Progenitor cell of endocrine pancreas (in vitro differentiated cells): ENCODE results near the gene AP1S3. TPM values are rescaled to one million over a fixed set of nuclear protein-coding genes. Genes with fewer than 3 reads are reported as not detected.
"Not testable (repeated sequence)": the region's sequence is repeated elsewhere in the genome, so short reads cannot be mapped to it uniquely, and the experiment has no call there.

Source experiments
- DNase-seq: peaks from one replicate; pipeline ENCODE4 v3.0.0; 2021; ENCODE audit warnings: low spot score; ENCODE audit not compliant: unreplicated experiment
- H3K27ac Mint-ChIP-seq: 2 replicates; pipeline ENCODE4 v1.8.0; 2021; ENCODE audit warnings: mild to moderate bottlenecking, moderate library complexity, mixed read lengths
- H3K27me3 Mint-ChIP-seq: 2 replicates; pipeline ENCODE4 v1.8.0; 2021; ENCODE audit warnings: mixed read lengths
- H3K36me3 Mint-ChIP-seq: 2 replicates; pipeline ENCODE4 v1.8.0; 2022; ENCODE audit warnings: mixed read lengths; ENCODE audit not compliant: insufficient read depth
- H3K4me1 Mint-ChIP-seq: 2 replicates; pipeline ENCODE4 v1.8.0; 2021; ENCODE audit warnings: low read depth, mixed read lengths
- H3K4me3 Mint-ChIP-seq: 2 replicates; pipeline ENCODE4 v1.8.0; 2021; ENCODE audit warnings: low read depth, mild to moderate bottlenecking, moderate library complexity, mixed read lengths
- H3K9me3 Mint-ChIP-seq: 2 replicates; pipeline ENCODE4 v1.8.0; 2021; ENCODE audit warnings: low read depth, mixed read lengths
- total RNA-seq: library from RNA; stranded (reverse); gene quantifications from 2 replicates; pipeline ENCODE4 v1.2.1, GENCODE V29; 2021
- TF ChIP-seq, protein P1 (sequence below): fragments of 200-600 bp; sonication (generic); IDR thresholded peaks from one replicate; pipeline ENCODE4 v1.5.0; 2021; ENCODE audit warnings: antibody characterized with exemption, mild to moderate bottlenecking; ENCODE audit not compliant: unreplicated experiment

AP1S3 gene
- total RNA-seq, 1 donor from 2014 or later: 11.5 TPM

DNA sequence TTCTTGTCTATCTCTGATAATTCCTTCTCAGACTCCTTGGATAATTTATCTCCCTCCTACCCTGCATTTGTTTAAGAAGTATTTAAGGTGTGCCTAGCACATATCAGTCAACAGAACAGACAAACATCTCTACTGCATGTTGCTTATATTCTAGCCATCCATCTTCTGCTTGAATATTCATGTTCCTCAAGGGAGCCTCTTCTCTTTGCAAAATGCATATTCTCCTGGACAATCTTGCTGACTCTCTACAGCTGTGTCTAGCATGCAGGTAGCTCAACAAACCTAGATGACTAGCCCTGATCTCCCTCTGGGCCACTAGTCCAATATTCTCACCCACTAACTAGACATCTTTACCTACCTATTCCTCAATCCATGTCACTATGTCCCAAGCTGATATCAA lies 70.0 kb downstream of the AP1S3 start:
- H3K27me3 Mint-ChIP-seq: no peaks in the 10 kb centered on the region
- H3K27ac Mint-ChIP-seq: no peak overlapping the region
- no peaks in the 10 kb centered on the region for H3K9me3 Mint-ChIP-seq
- no peak overlapping the region for H3K4me3 Mint-ChIP-seq
- TF ChIP-seq, protein P1, sequence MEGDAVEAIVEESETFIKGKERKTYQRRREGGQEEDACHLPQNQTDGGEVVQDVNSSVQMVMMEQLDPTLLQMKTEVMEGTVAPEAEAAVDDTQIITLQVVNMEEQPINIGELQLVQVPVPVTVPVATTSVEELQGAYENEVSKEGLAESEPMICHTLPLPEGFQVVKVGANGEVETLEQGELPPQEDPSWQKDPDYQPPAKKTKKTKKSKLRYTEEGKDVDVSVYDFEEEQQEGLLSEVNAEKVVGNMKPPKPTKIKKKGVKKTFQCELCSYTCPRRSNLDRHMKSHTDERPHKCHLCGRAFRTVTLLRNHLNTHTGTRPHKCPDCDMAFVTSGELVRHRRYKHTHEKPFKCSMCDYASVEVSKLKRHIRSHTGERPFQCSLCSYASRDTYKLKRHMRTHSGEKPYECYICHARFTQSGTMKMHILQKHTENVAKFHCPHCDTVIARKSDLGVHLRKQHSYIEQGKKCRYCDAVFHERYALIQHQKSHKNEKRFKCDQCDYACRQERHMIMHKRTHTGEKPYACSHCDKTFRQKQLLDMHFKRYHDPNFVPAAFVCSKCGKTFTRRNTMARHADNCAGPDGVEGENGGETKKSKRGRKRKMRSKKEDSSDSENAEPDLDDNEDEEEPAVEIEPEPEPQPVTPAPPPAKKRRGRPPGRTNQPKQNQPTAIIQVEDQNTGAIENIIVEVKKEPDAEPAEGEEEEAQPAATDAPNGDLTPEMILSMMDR: no peak
- no peaks in the 10 kb centered on the region for H3K4me1 Mint-ChIP-seq
- H3K36me3 Mint-ChIP-seq: peaks cover 9% of the 10 kb centered on the region
- DNase-seq: no peak

DNA sequence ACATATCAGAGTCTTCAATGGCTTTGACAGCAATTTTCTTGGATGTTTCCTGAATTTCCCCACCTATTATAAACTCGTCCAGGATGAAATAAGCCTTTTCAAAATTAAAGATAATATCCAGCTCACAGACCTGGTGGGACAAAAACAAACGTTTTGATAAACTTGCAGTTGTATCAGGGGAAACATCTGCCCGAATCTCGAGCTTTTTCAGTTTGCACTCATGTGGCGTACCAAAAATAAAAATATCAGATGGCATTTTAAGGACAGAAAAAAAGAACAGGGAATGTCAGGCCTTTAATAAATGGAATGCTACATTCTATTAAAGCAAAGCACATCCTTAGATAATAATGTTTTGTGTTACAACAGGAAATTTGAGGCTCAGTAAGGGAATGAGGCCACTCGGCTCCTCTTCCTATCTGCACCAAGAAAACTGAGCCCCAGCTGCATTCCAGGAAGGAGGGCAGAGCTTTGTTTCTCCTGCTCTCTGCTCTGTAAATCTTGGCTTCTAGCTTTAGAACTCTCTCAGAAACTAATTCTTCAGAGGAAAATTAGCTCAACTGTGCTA lies 72.1 kb downstream of the AP1S3 start:
- TF ChIP-seq, protein P1: no peak
- Mint-ChIP-seq H3K4me1 (no peaks in the 10 kb centered on the region), H3K4me3 (no peak overlapping the region), H3K27me3 (no peaks in the 10 kb centered on the region), H3K9me3 (no peaks in the 10 kb centered on the region), H3K36me3 (peaks cover 9% of the 10 kb centered on the region), H3K27ac (no peak overlapping the region)
- no peak for DNase-seq

DNA sequence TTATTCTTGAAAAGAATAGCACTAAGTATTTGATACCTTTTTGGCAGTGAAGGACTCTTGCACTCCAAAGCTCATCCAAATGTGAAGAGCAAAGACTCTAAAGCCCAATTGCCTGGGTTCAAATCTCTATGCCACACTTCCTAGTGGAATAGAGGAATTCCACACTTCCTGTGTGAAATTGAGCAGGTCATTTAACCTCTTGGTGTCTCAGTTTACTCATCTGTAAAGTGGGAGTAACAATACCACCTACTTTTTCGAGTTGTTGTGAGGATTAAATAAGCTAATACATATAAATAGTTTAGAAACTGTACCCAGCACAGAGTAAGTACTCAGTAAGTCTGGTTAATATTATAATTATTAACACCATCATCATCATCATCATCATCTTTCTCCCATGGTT lies 72.6 kb downstream of the AP1S3 start:
- TF ChIP-seq, protein P1: no peak
- no peak for DNase-seq
- no peak overlapping the region for H3K4me3 Mint-ChIP-seq

DNA sequence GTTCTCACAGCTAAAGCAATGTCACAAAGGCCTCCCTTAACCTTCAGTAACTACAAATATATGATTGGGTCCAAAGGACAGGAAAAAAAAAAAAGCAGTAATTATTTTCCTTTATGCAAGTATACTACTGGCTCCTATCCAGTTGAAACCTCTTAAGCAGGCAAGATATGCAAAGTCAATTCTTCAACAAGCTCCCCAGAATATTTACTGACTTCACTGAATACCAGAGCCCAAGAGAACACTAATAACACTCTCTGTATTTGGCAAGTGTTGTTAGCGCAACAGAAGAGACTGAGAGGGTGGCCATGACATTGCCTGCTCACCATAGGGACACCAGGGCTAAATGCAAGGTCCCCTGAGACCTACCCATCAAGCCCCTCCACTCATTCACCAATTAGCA lies 74.5 kb downstream of the AP1S3 start:
- H3K27me3 Mint-ChIP-seq: no peaks in the 10 kb centered on the region

More for the DNA sequence above, 72.6 kb downstream of the AP1S3 start:
- Mint-ChIP-seq H3K9me3 (no peaks in the 10 kb centered on the region), H3K27me3 (no peaks in the 10 kb centered on the region), H3K36me3 (peaks cover 9% of the 10 kb centered on the region), H3K27ac (no peak overlapping the region), H3K4me1 (peaks cover 4% of the 10 kb centered on the region)

DNA sequence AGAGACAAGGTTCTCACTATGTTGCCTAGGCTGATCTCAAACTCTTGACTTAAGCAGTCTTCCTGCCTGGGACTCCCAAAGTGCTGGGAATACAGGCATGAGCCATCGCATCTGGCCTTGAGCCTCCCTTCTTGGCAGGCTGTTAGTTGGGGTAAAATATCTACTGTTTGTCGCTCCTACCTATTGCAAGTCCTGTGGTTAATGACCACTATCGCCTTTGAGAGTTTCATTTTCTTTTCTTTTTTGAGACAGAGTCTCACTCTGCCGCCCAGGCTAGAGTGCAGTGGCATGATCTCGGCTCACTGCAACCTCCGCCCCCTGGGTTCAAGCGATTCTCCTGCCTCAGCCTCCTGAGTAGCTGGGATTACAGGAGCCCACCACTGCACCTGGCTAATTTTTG lies 75.6 kb downstream of the AP1S3 start:
- H3K4me3 Mint-ChIP-seq, H3K9me3 Mint-ChIP-seq, H3K36me3 Mint-ChIP-seq, H3K27ac Mint-ChIP-seq, H3K27me3 Mint-ChIP-seq, DNase-seq: not testable (repeated sequence)
- peaks cover 14% of the 10 kb centered on the region for H3K4me1 Mint-ChIP-seq

More for the DNA sequence above, 74.5 kb downstream of the AP1S3 start:
- Mint-ChIP-seq H3K9me3 (no peaks in the 10 kb centered on the region), H3K4me3 (no peak overlapping the region), H3K36me3 (peaks cover 5% of the 10 kb centered on the region), H3K4me1 (peaks cover 14% of the 10 kb centered on the region), H3K27ac (no peak overlapping the region)
- DNase-seq: no peak
- TF ChIP-seq, protein P1: no peak

DNA sequence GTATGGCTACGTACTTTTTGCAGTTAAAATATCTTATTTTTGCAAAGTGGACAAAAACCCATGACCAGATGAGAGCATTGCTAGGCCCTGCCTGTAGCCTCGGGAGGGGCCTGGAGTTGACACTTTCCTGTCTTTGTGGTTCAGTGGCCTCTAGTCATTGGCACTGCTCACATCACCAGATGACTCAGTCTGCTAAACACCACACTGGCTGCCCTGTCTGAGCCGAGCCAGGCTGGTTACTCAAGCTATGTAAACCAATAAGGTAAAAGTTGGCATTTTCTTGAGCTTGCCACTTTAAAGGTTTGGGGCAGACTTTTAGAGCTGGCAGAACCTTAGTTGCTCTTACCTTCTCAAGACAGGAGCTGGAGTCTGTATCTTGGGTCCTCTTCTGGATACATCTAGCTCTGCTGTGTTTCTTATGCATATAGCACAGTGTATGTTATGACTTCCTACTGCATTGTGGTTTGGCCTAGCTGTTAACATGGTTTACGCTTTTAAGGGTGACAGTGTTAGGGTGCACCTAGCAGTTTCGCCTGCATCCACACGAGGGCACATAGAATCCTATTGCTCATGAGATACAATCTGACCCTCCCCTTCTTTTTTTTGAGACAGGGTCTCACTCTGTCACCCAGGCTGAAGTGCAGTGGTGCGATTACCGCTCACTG lies 76.4 kb downstream of the AP1S3 start:
- peaks cover 14% of the 10 kb centered on the region for H3K4me1 Mint-ChIP-seq
- no peak overlapping the region for H3K4me3 Mint-ChIP-seq
- H3K27ac Mint-ChIP-seq: no peak overlapping the region
- no peaks in the 10 kb centered on the region for H3K9me3 Mint-ChIP-seq
- H3K36me3 Mint-ChIP-seq: peaks cover 5% of the 10 kb centered on the region
- H3K27me3 Mint-ChIP-seq: no peaks in the 10 kb centered on the region
- TF ChIP-seq, protein P1: no peak
- DNase-seq: no peak
